ENCODE results near the gene CCL18. TPM values are rescaled to one million over a fixed set of nuclear protein-coding genes. Genes with fewer than 3 reads are reported as not detected.
"Not testable (repeated sequence)": the region's sequence is repeated elsewhere in the genome, so short reads cannot be mapped to it uniquely, and the experiment has no call there.

The CCL18 gene
- total and polyA plus RNA-seq, 10 of the 15 experiments (the other 5 are each of a cell fraction or from before 2014, with no cell fraction given): 0.26 TPM; not detected in 9

- H3K4me2 ChIP-seq (ENCODE audit: control insufficient read depth, insufficient read depth): no peak overlapping the region
- intact Hi-C loops (cut with micrococcal nuclease; ENCODE audit: unreplicated experiment): no loop called here
- FAIRE-seq (no peak), DNase-seq (ENCODE audit: low read depth, low spot score) (no peak), ATAC-seq (no peak)
- H3K27ac ChIP-seq (ENCODE audit: control insufficient read depth, insufficient read depth): no peak overlapping the region
- H3K4me1 ChIP-seq (ENCODE audit: control insufficient read depth, insufficient read depth, low read length): no peaks in the 10 kb centered on the region
- POLR2A ChIA-PET: no interaction called here
- H3K9ac ChIP-seq (ENCODE audit: control insufficient read depth, insufficient read depth, low read length): no peak overlapping the region
- H3K4me3 ChIP-seq: no peak overlapping the region
- RAD21 ChIA-PET (ENCODE audit: unreplicated experiment): no interaction called here
- no peaks in the 10 kb centered on the region for H3K79me2 ChIP-seq (ENCODE audit: control insufficient read depth, insufficient read depth, low read length)
- in situ Hi-C loops (cut with MboI): no loop called here
- H4K20me1 ChIP-seq (ENCODE audit: control insufficient read depth, insufficient read depth): no peaks in the 10 kb centered on the region
- no peaks in the 10 kb centered on the region for H3K27me3 ChIP-seq (replicated peaks in 1 of 2; ENCODE audit: control insufficient read depth in 2 of 2, insufficient read depth in 2 of 2, low read length in 1 of 2)
- SMC1A ChIA-PET (ENCODE audit: uncharacterized antibody, unreplicated experiment): interaction anchor here (1.8 to 2.1 kb wide), 2 partner anchors 10 kb away, joined by 6 to 8 read pairs; no protein-coding TSS in a partner anchor
- H3K36me3 ChIP-seq (ENCODE audit: control insufficient read depth in 2 of 2, insufficient read depth in 2 of 2, low read length in 1 of 2): no peaks in the 10 kb centered on the region
- no TSS peak for BruUV-seq (replicated peaks)
- 39% methylated on average over 5 of the region's 5 CpGs for WGBS (ENCODE audit: insufficient coverage, insufficient replicate concordance, low lambda C conversion rate, missing lambda C conversion rate)
- H2AFZ ChIP-seq (ENCODE audit: control insufficient read depth, low read depth, low read length): no peak overlapping the region
- TF ChIP-seq YBX1 (IDR thresholded peaks at IDR 0.05): no peak
- CTCF ChIA-PET: interaction anchor here (0.6 to 0.7 kb wide), 2 partner anchors 46 to 55 kb away, joined by 3 read pairs; no protein-coding TSS in a partner anchor
- no peaks in the 10 kb centered on the region; the same call in 2 of the 3 replicates for H3K9me3 ChIP-seq (replicated peaks; ENCODE audit: control insufficient read depth, insufficient read depth, low read length)
These were observed 49.1 kb upstream of the CCL18 start for GRCh38 chr17:36014946-36015345.

GRCh38 chr17:36015895-36016294 is 48.2 kb upstream of the CCL18 start:
- RAD21 ChIA-PET (ENCODE audit: unreplicated experiment): interaction anchor here (0.8 kb wide), 1 partner anchor 56 kb away, joined by 3 read pairs; no protein-coding TSS in a partner anchor
- FAIRE-seq; H3K4me1 ChIP-seq (ENCODE audit: control insufficient read depth, insufficient read depth, low read length); H4K20me1 ChIP-seq (ENCODE audit: control insufficient read depth, insufficient read depth); ATAC-seq; CTCF ChIA-PET; H3K4me3 ChIP-seq; H3K36me3 ChIP-seq (ENCODE audit: control insufficient read depth in 2 of 2, insufficient read depth in 2 of 2, low read length in 1 of 2); H3K79me2 ChIP-seq (ENCODE audit: control insufficient read depth, insufficient read depth, low read length); H3K27ac ChIP-seq (ENCODE audit: control insufficient read depth, insufficient read depth); H3K9ac ChIP-seq (ENCODE audit: control insufficient read depth, insufficient read depth, low read length); H3K4me2 ChIP-seq (ENCODE audit: control insufficient read depth, insufficient read depth); DNase-seq (ENCODE audit: low read depth, low spot score); BruUV-seq (replicated peaks); intact Hi-C loops (cut with micrococcal nuclease; ENCODE audit: unreplicated experiment); in situ Hi-C loops (cut with MboI); H3K9me3 ChIP-seq (replicated peaks; ENCODE audit: control insufficient read depth, insufficient read depth, low read length); H3K27me3 ChIP-seq (replicated peaks in 1 of 2; ENCODE audit: control insufficient read depth in 2 of 2, insufficient read depth in 2 of 2, low read length in 1 of 2); H2AFZ ChIP-seq (ENCODE audit: control insufficient read depth, low read depth, low read length): not testable (repeated sequence)
- 50% methylated on average over 4 of the region's 4 CpGs for WGBS (ENCODE audit: insufficient coverage, insufficient replicate concordance, low lambda C conversion rate, missing lambda C conversion rate)
- POLR2A ChIA-PET: interaction anchor here (0.7 kb wide), 1 partner anchor 175 kb away, joined by 3 read pairs; no protein-coding TSS in a partner anchor
- SMC1A ChIA-PET (ENCODE audit: uncharacterized antibody, unreplicated experiment): interaction anchor here (0.7 to 2.1 kb wide), 2 partner anchors 9 to 11 kb away, joined by 3 to 8 read pairs; no protein-coding TSS in a partner anchor

All from GM12878 (cell line).